PC-9 (cell line): ENCODE results near the gene WRAP73.

Experiments used
- EZH2 ChIP-seq: fragments of 200-600 bp; sonication (generic); IDR thresholded peaks from 2 replicates; pipeline ENCODE4 v1.8.0; 2017; ENCODE audit warnings: antibody characterized with exemption, low read depth
- TF ChIP-seq, protein P1 (sequence below): fragments of 200-600 bp; sonication (generic); conservative IDR thresholded peaks from 2 replicates; pipeline ENCODE4 v1.6.1; 2017; ENCODE audit warnings: mixed run types, antibody characterized with exemption, mild to moderate bottlenecking, moderate library complexity

DNA sequence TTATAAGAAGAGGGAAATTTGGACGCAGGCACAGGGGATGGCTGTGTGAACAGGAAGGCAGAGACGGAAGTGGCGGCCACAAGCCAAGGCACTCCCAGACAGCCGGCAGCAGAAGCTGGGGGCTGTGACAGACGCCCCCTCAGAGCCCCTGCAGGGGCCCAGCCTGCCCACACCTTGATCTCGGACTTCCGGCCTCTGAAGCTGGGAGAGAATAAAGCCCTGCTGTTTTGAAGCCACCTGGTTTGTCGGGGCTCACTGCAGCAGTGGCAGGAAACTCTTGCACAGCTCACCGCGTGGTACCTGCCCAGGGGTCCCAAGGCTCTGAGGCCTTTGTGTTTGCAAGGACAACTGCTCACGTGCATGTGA, 52.3 kb downstream of the WRAP73 start:
- TF ChIP-seq, protein P1, sequence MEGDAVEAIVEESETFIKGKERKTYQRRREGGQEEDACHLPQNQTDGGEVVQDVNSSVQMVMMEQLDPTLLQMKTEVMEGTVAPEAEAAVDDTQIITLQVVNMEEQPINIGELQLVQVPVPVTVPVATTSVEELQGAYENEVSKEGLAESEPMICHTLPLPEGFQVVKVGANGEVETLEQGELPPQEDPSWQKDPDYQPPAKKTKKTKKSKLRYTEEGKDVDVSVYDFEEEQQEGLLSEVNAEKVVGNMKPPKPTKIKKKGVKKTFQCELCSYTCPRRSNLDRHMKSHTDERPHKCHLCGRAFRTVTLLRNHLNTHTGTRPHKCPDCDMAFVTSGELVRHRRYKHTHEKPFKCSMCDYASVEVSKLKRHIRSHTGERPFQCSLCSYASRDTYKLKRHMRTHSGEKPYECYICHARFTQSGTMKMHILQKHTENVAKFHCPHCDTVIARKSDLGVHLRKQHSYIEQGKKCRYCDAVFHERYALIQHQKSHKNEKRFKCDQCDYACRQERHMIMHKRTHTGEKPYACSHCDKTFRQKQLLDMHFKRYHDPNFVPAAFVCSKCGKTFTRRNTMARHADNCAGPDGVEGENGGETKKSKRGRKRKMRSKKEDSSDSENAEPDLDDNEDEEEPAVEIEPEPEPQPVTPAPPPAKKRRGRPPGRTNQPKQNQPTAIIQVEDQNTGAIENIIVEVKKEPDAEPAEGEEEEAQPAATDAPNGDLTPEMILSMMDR, result no peak
- no peak for TF ChIP-seq EZH2
